ENCODE results near the gene CFAP65.

GRCh38 chr2:219078951-219079350 is 37.6 kb upstream of the CFAP65 start:
- no peak for TF ChIP-seq POLR2A (IDR thresholded peaks at IDR 0.05)
- TF ChIP-seq, protein P1, sequence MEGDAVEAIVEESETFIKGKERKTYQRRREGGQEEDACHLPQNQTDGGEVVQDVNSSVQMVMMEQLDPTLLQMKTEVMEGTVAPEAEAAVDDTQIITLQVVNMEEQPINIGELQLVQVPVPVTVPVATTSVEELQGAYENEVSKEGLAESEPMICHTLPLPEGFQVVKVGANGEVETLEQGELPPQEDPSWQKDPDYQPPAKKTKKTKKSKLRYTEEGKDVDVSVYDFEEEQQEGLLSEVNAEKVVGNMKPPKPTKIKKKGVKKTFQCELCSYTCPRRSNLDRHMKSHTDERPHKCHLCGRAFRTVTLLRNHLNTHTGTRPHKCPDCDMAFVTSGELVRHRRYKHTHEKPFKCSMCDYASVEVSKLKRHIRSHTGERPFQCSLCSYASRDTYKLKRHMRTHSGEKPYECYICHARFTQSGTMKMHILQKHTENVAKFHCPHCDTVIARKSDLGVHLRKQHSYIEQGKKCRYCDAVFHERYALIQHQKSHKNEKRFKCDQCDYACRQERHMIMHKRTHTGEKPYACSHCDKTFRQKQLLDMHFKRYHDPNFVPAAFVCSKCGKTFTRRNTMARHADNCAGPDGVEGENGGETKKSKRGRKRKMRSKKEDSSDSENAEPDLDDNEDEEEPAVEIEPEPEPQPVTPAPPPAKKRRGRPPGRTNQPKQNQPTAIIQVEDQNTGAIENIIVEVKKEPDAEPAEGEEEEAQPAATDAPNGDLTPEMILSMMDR (IDR thresholded peaks at IDR 0.05) = no peak
- no peak for TF ChIP-seq POLR2AphosphoS5 (IDR thresholded peaks at IDR 0.05)

All from gastroesophageal sphincter (tissue), 3 donors.